Activated CD4-positive, alpha-beta T cell treated with anti-CD3 and anti-CD28 coated beads, Interleukin-2, amount 50 U/mL, for 24 hours (primary cell): ENCODE data around the gene SLC38A7.
"Not testable (repeated sequence)": the region's sequence is repeated elsewhere in the genome, so short reads cannot be mapped to it uniquely, and the experiment has no call there.

Experiments
- DNase-seq, 2 donors: peaks; one replicate each; pipeline ENCODE4 v3.0.0-alpha.2; 2020; ENCODE audit warnings: low read depth in 1 of 2, low spot score in 1 of 2

Gene SLC38A7

GRCh38 chr16:58637021-58637420, 47.5 kb downstream of the SLC38A7 start:
- not testable (repeated sequence) for DNase-seq

- no peak for DNase-seq
These were observed 48.1 kb downstream of the SLC38A7 start for GRCh38 chr16:58636466-58636865.

- no peak for DNase-seq
These were observed 49.1 kb downstream of the SLC38A7 start for GRCh38 chr16:58635502-58635901.

- DNase-seq = no peak
These were observed 50.2 kb downstream of the SLC38A7 start for GRCh38 chr16:58634265-58634802.

- peak; percentile 95 to 96 for DNase-seq
These were observed 54.6 kb downstream of the SLC38A7 start, which contains the start of gene CNOT1 for GRCh38 chr16:58629733-58630640. Gene CNOT1, minus strand, starts transcription at chr16:58629826. Its CDS starts 30,489 bp downstream, at chr16:58599337.

GRCh38 chr16:58628845-58629732, 55.5 kb downstream of the SLC38A7 start:
- peak; percentile 19 to 21 for DNase-seq

GRCh38 chr16:58624209-58624608, 60.4 kb downstream of the SLC38A7 start:
- DNase-seq = no peak

GRCh38 chr16:58620396-58620795, 64.2 kb downstream of the SLC38A7 start:
- no peak for DNase-seq

- no peak for DNase-seq
These were observed 69.3 kb downstream of the SLC38A7 start for GRCh38 chr16:58615280-58615679.
